HG03097 (cell line): ENCODE data around the gene OLFM1.

ENCODE experiments used
- ATAC-seq: cut with Tn5 transposase; IDR thresholded peaks from one replicate; pipeline ENCODE4 v1.9.1; 2021; ENCODE audit not compliant: unreplicated experiment, low FRiP score

The OLFM1 gene

GRCh38 chr9:135127718-135128670 is 40.5 kb downstream of the OLFM1 start:
- no peak for ATAC-seq

GRCh38 chr9:135129137-135129695 is 41.7 kb downstream of the OLFM1 start:
- no peak for ATAC-seq

GRCh38 chr9:135130207-135130976 is 42.9 kb downstream of the OLFM1 start:
- ATAC-seq: no peak

- no peak for ATAC-seq
Observed at GRCh38 chr9:135131488-135131887, 44.0 kb downstream of the OLFM1 start.

- no peak for ATAC-seq
Observed at GRCh38 chr9:135132008-135132407, 44.5 kb downstream of the OLFM1 start.

- ATAC-seq: no peak
Observed at GRCh38 chr9:135134268-135135022, 47.0 kb downstream of the OLFM1 start.

GRCh38 chr9:135135171-135135928 is 47.9 kb downstream of the OLFM1 start:
- no peak for ATAC-seq

- ATAC-seq: no peak
Observed at GRCh38 chr9:135135929-135136315, 48.5 kb downstream of the OLFM1 start.

GRCh38 chr9:135136481-135136880 is 49.0 kb downstream of the OLFM1 start:
- no peak for ATAC-seq

GRCh38 chr9:135136991-135137832 is 49.7 kb downstream of the OLFM1 start:
- no peak for ATAC-seq

- ATAC-seq: no peak
Observed at GRCh38 chr9:135138078-135138855, 50.8 kb downstream of the OLFM1 start.

- no peak for ATAC-seq
Observed at GRCh38 chr9:135139366-135139959, 52.0 kb downstream of the OLFM1 start.

GRCh38 chr9:135141183-135141774 is 53.8 kb downstream of the OLFM1 start:
- ATAC-seq: no peak

GRCh38 chr9:135144581-135145170 is 57.2 kb downstream of the OLFM1 start:
- no peak for ATAC-seq

GRCh38 chr9:135145312-135145711 is 57.8 kb downstream of the OLFM1 start:
- no peak for ATAC-seq

GRCh38 chr9:135146241-135146640 is 58.8 kb downstream of the OLFM1 start:
- ATAC-seq: no peak
